OCI-LY7 (cell line): ENCODE measurements around the gene NUDT13.

Experiments used
- CTCF ChIP-seq: fragments of 200-600 bp; sonication (generic); conservative IDR thresholded peaks from 2 replicates; pipeline ENCODE4 v1.5.1; 2014; ENCODE audit warnings: mild to moderate bottlenecking, antibody characterized with exemption, low read length, moderate library complexity, mixed read lengths
- EZH2phosphoT487 ChIP-seq: fragments of 200-600 bp; sonication (generic); IDR thresholded peaks from 2 replicates; pipeline ENCODE4 v1.6.1; 2018; ENCODE audit warnings: low read depth, borderline replicate concordance, mild to moderate bottlenecking, mixed run types, antibody characterized with exemption, low read length, moderate library complexity, mixed read lengths

- TF ChIP-seq CTCF (no peak), EZH2phosphoT487 (no peak)
Observed at GRCh38 chr10:73126343-73126742, 16.1 kb downstream of the NUDT13 start.
